ENCODE measurements around the gene TRPV3. TPM values are rescaled to one million over a fixed set of nuclear protein-coding genes. Genes with fewer than 3 reads are reported as not detected.

Gene TRPV3
- total RNA-seq, 1 experiment from 2014 or later, result 0.13 TPM

DNA sequence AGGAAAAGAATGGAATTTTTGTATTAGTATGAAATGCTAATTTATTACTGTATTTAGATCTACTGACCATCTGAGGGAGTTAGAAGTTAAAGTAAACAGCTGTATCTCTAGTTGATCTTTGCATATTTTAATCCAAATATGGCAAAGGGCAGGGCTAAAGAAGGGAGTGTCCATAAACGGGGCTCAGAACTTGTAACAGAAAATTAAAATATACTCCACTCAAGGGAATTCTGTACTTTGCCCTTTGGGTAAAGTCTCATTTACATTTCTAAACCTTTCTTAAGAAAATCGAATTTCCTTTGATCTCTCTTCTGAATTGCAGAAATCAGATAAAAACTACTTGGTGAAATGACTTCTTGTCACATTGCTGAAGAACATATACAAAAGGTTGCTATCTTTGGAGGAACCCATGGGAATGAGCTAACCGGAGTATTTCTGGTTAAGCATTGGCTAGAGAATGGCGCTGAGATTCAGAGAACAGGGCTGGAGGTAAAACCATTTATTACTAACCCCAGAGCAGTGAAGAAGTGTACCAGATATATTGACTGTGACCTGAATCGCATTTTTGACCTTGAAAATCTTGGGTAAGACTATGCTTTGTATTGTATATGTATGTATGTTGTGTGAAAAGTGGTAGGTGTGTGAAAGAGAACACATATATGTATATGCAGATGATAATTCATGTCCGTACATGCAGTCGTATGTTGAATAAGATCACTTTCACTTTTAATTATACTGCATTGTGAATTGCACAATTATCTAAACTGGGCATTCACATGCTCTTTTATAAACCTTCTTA is 81.6 kb downstream of the TRPV3 start, which contains the start of gene ASPA:
TSS of gene ASPA (plus strand) at position 186 of the 799 bp plus-strand sequence. CDS start at position 349, 163 bp downstream.
- no peak for DNase-seq (ENCODE audit: low spot score)
- Histone ChIP-seq H3K4me1 (ENCODE audit: insufficient read depth, low read length, poor library complexity, severe bottlenecking) (no peaks in the 10 kb centered on the region), H3K4me3 (ENCODE audit: low read depth, low read length, poor library complexity, severe bottlenecking) (peak within 1 kb of the TSS; percentile 35), H3K9me3 (ENCODE audit: low read depth, low read length, poor library complexity, severe bottlenecking) (no peaks in the 10 kb centered on the region), H3K27me3 (replicated peaks; ENCODE audit: insufficient read depth, low read depth, low read length, poor library complexity) (peaks cover 10% of the 10 kb centered on the region), H3K36me3 (ENCODE audit: insufficient read depth, low read length, poor library complexity, severe bottlenecking) (no peaks in the 10 kb centered on the region), H3K27ac (ENCODE audit: low read depth, low read length, poor library complexity, severe bottlenecking) (no peak within 1 kb of the TSS)
- intact Hi-C loops (cut with micrococcal nuclease; ENCODE audit: unreplicated experiment), result no loop called here
- no TSS peak for BruUV-seq (replicated peaks)
- POLR2A ChIA-PET (ENCODE audit: low non-redundant PET), result no interaction called here
- TF ChIP-seq, protein P1, sequence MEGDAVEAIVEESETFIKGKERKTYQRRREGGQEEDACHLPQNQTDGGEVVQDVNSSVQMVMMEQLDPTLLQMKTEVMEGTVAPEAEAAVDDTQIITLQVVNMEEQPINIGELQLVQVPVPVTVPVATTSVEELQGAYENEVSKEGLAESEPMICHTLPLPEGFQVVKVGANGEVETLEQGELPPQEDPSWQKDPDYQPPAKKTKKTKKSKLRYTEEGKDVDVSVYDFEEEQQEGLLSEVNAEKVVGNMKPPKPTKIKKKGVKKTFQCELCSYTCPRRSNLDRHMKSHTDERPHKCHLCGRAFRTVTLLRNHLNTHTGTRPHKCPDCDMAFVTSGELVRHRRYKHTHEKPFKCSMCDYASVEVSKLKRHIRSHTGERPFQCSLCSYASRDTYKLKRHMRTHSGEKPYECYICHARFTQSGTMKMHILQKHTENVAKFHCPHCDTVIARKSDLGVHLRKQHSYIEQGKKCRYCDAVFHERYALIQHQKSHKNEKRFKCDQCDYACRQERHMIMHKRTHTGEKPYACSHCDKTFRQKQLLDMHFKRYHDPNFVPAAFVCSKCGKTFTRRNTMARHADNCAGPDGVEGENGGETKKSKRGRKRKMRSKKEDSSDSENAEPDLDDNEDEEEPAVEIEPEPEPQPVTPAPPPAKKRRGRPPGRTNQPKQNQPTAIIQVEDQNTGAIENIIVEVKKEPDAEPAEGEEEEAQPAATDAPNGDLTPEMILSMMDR (conservative IDR thresholded peaks at IDR 0.05; ENCODE audit: low read depth, low read length), result no peak
- CTCF ChIA-PET, result no interaction called here

GRCh38 chr17:3475251-3475685 is 82.3 kb downstream of the TRPV3 start:
- ChIA-PET CTCF (no interaction called here), POLR2A (ENCODE audit: low non-redundant PET) (no interaction called here)
- BruUV-seq (replicated peaks), result no TSS peak
- no peaks in the 10 kb centered on the region for H3K4me1 ChIP-seq (ENCODE audit: insufficient read depth, low read length, poor library complexity, severe bottlenecking)
- TF ChIP-seq EZH2 (IDR thresholded peaks at IDR 0.05; ENCODE audit: borderline replicate concordance, low read depth, low read length, poor library complexity, severe bottlenecking), result no peak
- TF ChIP-seq, protein P1 (conservative IDR thresholded peaks at IDR 0.05; ENCODE audit: low read depth, low read length), result no peak
- H3K9me3 ChIP-seq (ENCODE audit: low read depth, low read length, poor library complexity, severe bottlenecking), result no peaks in the 10 kb centered on the region
- no peak overlapping the region for H3K4me3 ChIP-seq (ENCODE audit: low read depth, low read length, poor library complexity, severe bottlenecking)
- no peaks in the 10 kb centered on the region for H3K36me3 ChIP-seq (ENCODE audit: insufficient read depth, low read length, poor library complexity, severe bottlenecking)
- peaks cover 4% of the 10 kb centered on the region for H3K27me3 ChIP-seq (replicated peaks; ENCODE audit: insufficient read depth, low read depth, low read length, poor library complexity)
- no peak overlapping the region for H3K27ac ChIP-seq (ENCODE audit: low read depth, low read length, poor library complexity, severe bottlenecking)
- no peak for DNase-seq (ENCODE audit: low spot score)
- intact Hi-C loops (cut with micrococcal nuclease; ENCODE audit: unreplicated experiment), result no loop called here

DNA sequence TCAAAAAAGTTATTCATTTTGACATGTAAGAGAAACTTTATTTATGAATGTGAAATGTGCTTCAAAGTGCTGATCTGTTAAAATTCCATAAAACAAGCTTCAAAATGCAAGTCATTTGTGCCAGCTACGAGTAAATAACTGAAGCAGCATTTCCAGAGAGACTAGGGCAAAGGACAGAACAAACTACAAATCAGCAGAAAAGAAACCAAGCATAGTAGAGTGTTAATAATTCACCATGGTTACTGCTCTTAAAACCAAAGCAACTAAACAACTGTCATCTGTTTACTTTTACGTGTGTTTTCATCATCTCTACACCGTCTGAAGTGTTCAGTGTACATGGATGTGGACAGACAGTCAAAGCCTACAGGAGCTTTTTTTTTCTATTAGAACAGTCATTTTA is 83.4 kb downstream of the TRPV3 start:
- POLR2A ChIA-PET (ENCODE audit: low non-redundant PET), result no interaction called here
- Histone ChIP-seq H3K36me3 (ENCODE audit: insufficient read depth, low read length, poor library complexity, severe bottlenecking) (no peaks in the 10 kb centered on the region), H3K4me1 (ENCODE audit: insufficient read depth, low read length, poor library complexity, severe bottlenecking) (no peaks in the 10 kb centered on the region), H3K27ac (ENCODE audit: low read depth, low read length, poor library complexity, severe bottlenecking) (no peak overlapping the region), H3K9me3 (ENCODE audit: low read depth, low read length, poor library complexity, severe bottlenecking) (no peaks in the 10 kb centered on the region), H3K4me3 (ENCODE audit: low read depth, low read length, poor library complexity, severe bottlenecking) (no peak overlapping the region), H3K27me3 (replicated peaks; ENCODE audit: insufficient read depth, low read depth, low read length, poor library complexity) (peaks cover 4% of the 10 kb centered on the region)
- no TSS peak for BruUV-seq (replicated peaks)
- no peak for DNase-seq (ENCODE audit: low spot score)
- no peak for TF ChIP-seq EZH2 (IDR thresholded peaks at IDR 0.05; ENCODE audit: borderline replicate concordance, low read depth, low read length, poor library complexity, severe bottlenecking)
- TF ChIP-seq, protein P1 (conservative IDR thresholded peaks at IDR 0.05; ENCODE audit: low read depth, low read length), result no peak
- CTCF ChIA-PET, result no interaction called here
- intact Hi-C loops (cut with micrococcal nuclease; ENCODE audit: unreplicated experiment), result no loop called here
